CD4-positive, alpha-beta T cell treated with Interleukin-12 subunit alpha and Interleukin-12 subunit beta, for 1 hour (primary cell): ENCODE data around the gene DPH5.
"Not testable (repeated sequence)": the region's sequence is repeated elsewhere in the genome, so short reads cannot be mapped to it uniquely, and the experiment has no call there.

Experiments
- DNase-seq: peaks from one replicate; pipeline ENCODE4 v3.0.0-alpha.2; 2020

Gene DPH5

GRCh38 chr1:100979631-100980030 lies 46.0 kb downstream of the DPH5 start:
- DNase-seq, result no peak

- DNase-seq, result no peak
These were observed 48.6 kb downstream of the DPH5 start for GRCh38 chr1:100976936-100977335.

- no peak for DNase-seq
These were observed 53.4 kb downstream of the DPH5 start for GRCh38 chr1:100972185-100972584.

- no peak for DNase-seq
These were observed 54.6 kb downstream of the DPH5 start for GRCh38 chr1:100971021-100971420.

- no peak for DNase-seq
These were observed 56.3 kb downstream of the DPH5 start for GRCh38 chr1:100969327-100969726.

- no peak for DNase-seq
These were observed 57.0 kb downstream of the DPH5 start for GRCh38 chr1:100968621-100969020.

- DNase-seq, result no peak
These were observed 65.5 kb downstream of the DPH5 start for GRCh38 chr1:100960098-100960497.

GRCh38 chr1:100959502-100960060 lies 66.0 kb downstream of the DPH5 start:
- DNase-seq, result no peak

GRCh38 chr1:100955322-100955721 lies 70.3 kb downstream of the DPH5 start:
- DNase-seq, result no peak

GRCh38 chr1:100953960-100954730 lies 71.4 kb downstream of the DPH5 start:
- DNase-seq, result no peak

GRCh38 chr1:100952970-100953369 lies 72.6 kb downstream of the DPH5 start:
- not testable (repeated sequence) for DNase-seq

- DNase-seq, result no peak
These were observed 73.4 kb downstream of the DPH5 start for GRCh38 chr1:100952104-100952745.

GRCh38 chr1:100950781-100951180 lies 74.8 kb downstream of the DPH5 start:
- DNase-seq, result no peak

- DNase-seq, result no peak
These were observed 75.2 kb downstream of the DPH5 start for GRCh38 chr1:100950337-100950736.

- DNase-seq, result peak; percentile 80
These were observed 75.9 kb downstream of the DPH5 start for GRCh38 chr1:100949515-100950158.

- DNase-seq, result not testable (repeated sequence)
These were observed 76.7 kb downstream of the DPH5 start for GRCh38 chr1:100948721-100949405.

- not testable (repeated sequence) for DNase-seq
These were observed 77.8 kb downstream of the DPH5 start for GRCh38 chr1:100947816-100948215.

- not testable (repeated sequence) for DNase-seq
These were observed 79.5 kb downstream of the DPH5 start for GRCh38 chr1:100946064-100946463.

GRCh38 chr1:100943533-100943932 lies 82.1 kb downstream of the DPH5 start:
- no peak for DNase-seq

GRCh38 chr1:100942304-100943046 lies 83.1 kb downstream of the DPH5 start:
- no peak for DNase-seq

- DNase-seq, result no peak
These were observed 83.9 kb downstream of the DPH5 start for GRCh38 chr1:100941580-100942216.

- DNase-seq, result no peak
These were observed 84.5 kb downstream of the DPH5 start for GRCh38 chr1:100941098-100941527.
